ENCODE data around the gene TNIP3. TPM values are rescaled to one million over a fixed set of nuclear protein-coding genes. Genes with fewer than 3 reads are reported as not detected.

Gene TNIP3
- polyA plus RNA-seq, 1 donor (not counting 4 experiments of a cell fraction or from before 2014, with no cell fraction given), result 0.04 TPM

- Histone ChIP-seq H3K9ac (ENCODE audit: control insufficient read depth, extremely low read depth, insufficient read depth, low read length) (no peak overlapping the region), H3K9me3 (ENCODE audit: control insufficient read depth, low read depth, low read length) (no peaks in the 10 kb centered on the region), H3K79me2 (ENCODE audit: control insufficient read depth, insufficient read depth, low read length) (no peaks in the 10 kb centered on the region), H2AFZ (ENCODE audit: control insufficient read depth, low read length) (no peak overlapping the region), H3K9me1 (ENCODE audit: control insufficient read depth, extremely low read depth, insufficient read depth, low read length) (no peaks in the 10 kb centered on the region), H4K20me1 (ENCODE audit: control insufficient read depth, extremely low read depth, insufficient read depth, low read length) (no peaks in the 10 kb centered on the region), H3K4me2 (ENCODE audit: control insufficient read depth, extremely low read depth, insufficient read depth, low read depth, low read length) (no peak overlapping the region), H3K4me3 (ENCODE audit: control insufficient read depth in 2 of 3, extremely low read depth in 1 of 3, insufficient read depth in 2 of 3, low read depth in 1 of 3, low read length in 3 of 3) (no peak overlapping the region), H3K36me3 (ENCODE audit: control insufficient read depth in 2 of 2, extremely low read depth in 1 of 2, insufficient read depth in 2 of 2, low read length in 2 of 2) (no peaks in the 10 kb centered on the region), H3K27me3 (ENCODE audit: control insufficient read depth, extremely low read depth, insufficient read depth, low read length) (no peaks in the 10 kb centered on the region), H3K4me1 (ENCODE audit: control insufficient read depth, extremely low read depth, insufficient read depth, low read length) (no peaks in the 10 kb centered on the region), H3K27ac (ENCODE audit: control insufficient read depth, insufficient read depth, low read length) (no peak overlapping the region)
- FAIRE-seq (no peak), DNase-seq (ENCODE audit: low read depth, low spot score) (no peak)
- TF ChIP-seq EZH2 (IDR thresholded peaks at IDR 0.05; ENCODE audit: low read length) (no peak), CTCF (optimal IDR thresholded peaks at IDR 0.05 in 1 of 3, IDR thresholded peaks at IDR 0.05 in 1 of 3, conservative IDR thresholded peaks at IDR 0.05 in 1 of 3; ENCODE audit: extremely low read depth in 1 of 3, insufficient read depth in 2 of 3, low read length in 3 of 3) (no peak)
- dilution Hi-C loops (cut with MboI; ENCODE audit: extremely low pct_ligation_motif_present, low sequenced_read_pairs), result no loop called here
These were observed 21.0 kb downstream of the TNIP3 start for GRCh38 chr4:121143131-121143530.

- H3K9ac ChIP-seq (ENCODE audit: control insufficient read depth, extremely low read depth, insufficient read depth, low read length), result no peak overlapping the region
- FAIRE-seq, result no peak
- no peaks in the 10 kb centered on the region for H3K4me1 ChIP-seq (ENCODE audit: control insufficient read depth, extremely low read depth, insufficient read depth, low read length)
- H3K4me2 ChIP-seq (ENCODE audit: control insufficient read depth, extremely low read depth, insufficient read depth, low read depth, low read length), result no peak overlapping the region
- H3K27ac ChIP-seq (ENCODE audit: control insufficient read depth, insufficient read depth, low read length), result no peak overlapping the region
- H4K20me1 ChIP-seq (ENCODE audit: control insufficient read depth, extremely low read depth, insufficient read depth, low read length), result no peaks in the 10 kb centered on the region
- no peak overlapping the region for H2AFZ ChIP-seq (ENCODE audit: control insufficient read depth, low read length)
- H3K27me3 ChIP-seq (ENCODE audit: control insufficient read depth, extremely low read depth, insufficient read depth, low read length), result no peaks in the 10 kb centered on the region
- dilution Hi-C loops (cut with MboI; ENCODE audit: extremely low pct_ligation_motif_present, low sequenced_read_pairs), result no loop called here
- H3K79me2 ChIP-seq (ENCODE audit: control insufficient read depth, insufficient read depth, low read length), result no peaks in the 10 kb centered on the region
- TF ChIP-seq CTCF (optimal IDR thresholded peaks at IDR 0.05 in 1 of 3, IDR thresholded peaks at IDR 0.05 in 1 of 3, conservative IDR thresholded peaks at IDR 0.05 in 1 of 3; ENCODE audit: extremely low read depth in 1 of 3, insufficient read depth in 2 of 3, low read length in 3 of 3) (no peak), EZH2 (IDR thresholded peaks at IDR 0.05; ENCODE audit: low read length) (no peak)
- H3K36me3 ChIP-seq (ENCODE audit: control insufficient read depth in 2 of 2, extremely low read depth in 1 of 2, insufficient read depth in 2 of 2, low read length in 2 of 2), result no peaks in the 10 kb centered on the region
- DNase-seq (ENCODE audit: low read depth, low spot score), result no peak
- H3K4me3 ChIP-seq (ENCODE audit: control insufficient read depth in 2 of 3, extremely low read depth in 1 of 3, insufficient read depth in 2 of 3, low read depth in 1 of 3, low read length in 3 of 3), result no peak overlapping the region
- H3K9me1 ChIP-seq (ENCODE audit: control insufficient read depth, extremely low read depth, insufficient read depth, low read length), result no peaks in the 10 kb centered on the region
- H3K9me3 ChIP-seq (ENCODE audit: control insufficient read depth, low read depth, low read length), result no peaks in the 10 kb centered on the region
These were observed 23.2 kb downstream of the TNIP3 start for GRCh38 chr4:121140716-121141460.

Measured in keratinocyte (primary cell).